22Rv1 (cell line): ENCODE results near the gene CRYGN.

ENCODE experiments used
- H3K27ac ChIP-seq: fragments of 450-650 bp; 2 replicates; pipeline ENCODE4 v1.5.1; 2017
- CTCF ChIP-seq: fragments of 450-650 bp; IDR thresholded peaks from 2 replicates; pipeline ENCODE4 v1.5.1; 2017; ENCODE audit warnings: mild to moderate bottlenecking
- ZFX ChIP-seq: fragments of 450-650 bp; IDR thresholded peaks from 2 replicates; pipeline ENCODE4 v1.6.1; 2017; ENCODE audit warnings: antibody characterized with exemption, borderline replicate concordance

Gene CRYGN

GRCh38 chr7:151439855-151440798, at the start of gene CRYGN:
TSS of gene CRYGN (minus strand) at chr7:151440141. CDS start at chr7:151439917, 224 bp downstream.
- no peak within 1 kb of the TSS for H3K27ac ChIP-seq
- no peak for TF ChIP-seq CTCF
- TF ChIP-seq ZFX: no peak

GRCh38 chr7:151489498-151489897, 49.6 kb upstream of the CRYGN start:
- no peak overlapping the region for H3K27ac ChIP-seq
- TF ChIP-seq CTCF: no peak
- no peak for TF ChIP-seq ZFX

- no peak overlapping the region for H3K27ac ChIP-seq
- TF ChIP-seq ZFX (no peak), CTCF (no peak)
Measured at GRCh38 chr7:151488096-151488495, 48.2 kb upstream of the CRYGN start.

- TF ChIP-seq CTCF (no peak), ZFX (no peak)
- no peak overlapping the region for H3K27ac ChIP-seq
Measured at GRCh38 chr7:151487228-151487627, 47.3 kb upstream of the CRYGN start.

- TF ChIP-seq ZFX (no peak), CTCF (no peak)
Measured at GRCh38 chr7:151486074-151486473, 46.1 kb upstream of the CRYGN start.

GRCh38 chr7:151484971-151485707, 45.2 kb upstream of the CRYGN start:
- TF ChIP-seq ZFX (no peak), CTCF (no peak)
- no peak overlapping the region for H3K27ac ChIP-seq

More at GRCh38 chr7:151486074-151486473, 46.1 kb upstream of the CRYGN start:
- H3K27ac ChIP-seq: no peak overlapping the region

- no peak overlapping the region for H3K27ac ChIP-seq
- TF ChIP-seq ZFX (no peak), CTCF (no peak)
Measured at GRCh38 chr7:151483711-151483983, 43.7 kb upstream of the CRYGN start.
